Osteocyte (in vitro differentiated cells): Measurements from ENCODE around the gene IKZF1. TPM values are rescaled to one million over a fixed set of nuclear protein-coding genes. Genes with fewer than 3 reads are reported as not detected.

Experiments
- DNase-seq: peaks from one replicate; pipeline ENCODE4 v3.0.0; 2021; ENCODE audit warnings: mixed read lengths; ENCODE audit not compliant: unreplicated experiment; ENCODE audit errors: extremely low spot score
- H3K27ac Mint-ChIP-seq: one replicate; pipeline ENCODE4 v1.8.0; 2021; ENCODE audit warnings: mild to moderate bottlenecking, mixed read lengths; ENCODE audit not compliant: unreplicated experiment
- H3K27me3 Mint-ChIP-seq: one replicate; pipeline ENCODE4 v1.8.0; 2021; ENCODE audit warnings: mixed read lengths; ENCODE audit not compliant: unreplicated experiment
- H3K36me3 Mint-ChIP-seq: one replicate; pipeline ENCODE4 v1.8.0; 2021; ENCODE audit warnings: mixed read lengths; ENCODE audit not compliant: unreplicated experiment
- H3K4me1 Mint-ChIP-seq: one replicate; pipeline ENCODE4 v1.8.0; 2021; ENCODE audit warnings: mixed read lengths; ENCODE audit not compliant: unreplicated experiment
- H3K4me3 Mint-ChIP-seq: one replicate; pipeline ENCODE4 v1.8.0; 2021; ENCODE audit warnings: mild to moderate bottlenecking, moderate library complexity, mixed read lengths; ENCODE audit not compliant: unreplicated experiment
- H3K9me3 Mint-ChIP-seq: one replicate; pipeline ENCODE4 v1.8.0; 2021; ENCODE audit warnings: mixed read lengths; ENCODE audit not compliant: unreplicated experiment
- CTCF ChIP-seq: fragments of 200-600 bp; sonication (generic); IDR thresholded peaks from 2 replicates; pipeline ENCODE4 v1.5.0; 2021; ENCODE audit warnings: antibody characterized with exemption, mild to moderate bottlenecking, moderate library complexity
- total RNA-seq: library from RNA; stranded (reverse); gene quantifications from 2 replicates; pipeline ENCODE4 v1.2.1, GENCODE V29; 2021

IKZF1 gene
- total RNA-seq, 1 donor from 2014 or later, result not detected

- Mint-ChIP-seq H3K36me3 (no peaks in the 10 kb centered on the region), H3K4me1 (no peaks in the 10 kb centered on the region), H3K4me3 (no peak overlapping the region), H3K27me3 (peaks cover 15% of the 10 kb centered on the region), H3K27ac (no peak overlapping the region), H3K9me3 (no peaks in the 10 kb centered on the region)
- no peak for TF ChIP-seq CTCF
- DNase-seq, result no peak
Measured at GRCh38 chr7:50282813-50283605, 21.5 kb upstream of the IKZF1 start.

- no peaks in the 10 kb centered on the region for H3K4me1 Mint-ChIP-seq
- no peak for DNase-seq
- H3K27ac Mint-ChIP-seq, result no peak overlapping the region
- no peak overlapping the region for H3K4me3 Mint-ChIP-seq
- H3K9me3 Mint-ChIP-seq, result no peaks in the 10 kb centered on the region
- H3K27me3 Mint-ChIP-seq, result peaks cover 14% of the 10 kb centered on the region
- no peak for TF ChIP-seq CTCF
- H3K36me3 Mint-ChIP-seq, result no peaks in the 10 kb centered on the region
Measured at GRCh38 chr7:50283731-50284130, 20.8 kb upstream of the IKZF1 start.

GRCh38 chr7:50284296-50284695 lies 20.2 kb upstream of the IKZF1 start:
- Mint-ChIP-seq H3K9me3 (no peaks in the 10 kb centered on the region), H3K27ac (no peak overlapping the region), H3K27me3 (peaks cover 8% of the 10 kb centered on the region), H3K36me3 (no peaks in the 10 kb centered on the region), H3K4me3 (no peak overlapping the region), H3K4me1 (no peaks in the 10 kb centered on the region)
- DNase-seq, result no peak
- no peak for TF ChIP-seq CTCF

GRCh38 chr7:50285269-50285668 lies 19.2 kb upstream of the IKZF1 start:
- H3K36me3 Mint-ChIP-seq, result no peaks in the 10 kb centered on the region
- H3K27me3 Mint-ChIP-seq, result peaks cover 8% of the 10 kb centered on the region
- no peaks in the 10 kb centered on the region for H3K9me3 Mint-ChIP-seq
- H3K4me3 Mint-ChIP-seq, result no peak overlapping the region
- no peak for DNase-seq
- no peaks in the 10 kb centered on the region for H3K4me1 Mint-ChIP-seq
- no peak overlapping the region for H3K27ac Mint-ChIP-seq
- no peak for TF ChIP-seq CTCF

GRCh38 chr7:50287129-50287528 lies 17.4 kb upstream of the IKZF1 start:
- peaks cover 4% of the 10 kb centered on the region for H3K27me3 Mint-ChIP-seq
- no peak for TF ChIP-seq CTCF
- H3K4me3 Mint-ChIP-seq, result no peak overlapping the region
- H3K9me3 Mint-ChIP-seq, result no peaks in the 10 kb centered on the region
- H3K27ac Mint-ChIP-seq, result no peak overlapping the region
- H3K4me1 Mint-ChIP-seq, result no peaks in the 10 kb centered on the region
- DNase-seq, result no peak
- H3K36me3 Mint-ChIP-seq, result no peaks in the 10 kb centered on the region
